PFSK-1 (cell line): ENCODE measurements around the gene NAALADL2.

Experiments
- FOXP2 ChIP-seq: optimal IDR thresholded peaks from 2 replicates; pipeline ENCODE3; 2011; ENCODE audit warnings: borderline replicate concordance, control low read depth, inconsistent platforms; ENCODE audit not compliant: insufficient read depth; ENCODE audit errors: extremely low read length, extremely low read depth
- POLR2AphosphoS5 ChIP-seq: IDR thresholded peaks from 2 replicates; pipeline ENCODE4 v1.6.1; 2012; ENCODE audit warnings: low read depth, mild to moderate bottlenecking, control low read depth, low read length, moderate library complexity
- SIN3A ChIP-seq: IDR thresholded peaks from 2 replicates; pipeline ENCODE4 v1.6.1; 2012; ENCODE audit warnings: mild to moderate bottlenecking, low read length, moderate library complexity, borderline replicate concordance; ENCODE audit not compliant: insufficient read depth
- TAF1 ChIP-seq: IDR thresholded peaks from 2 replicates; pipeline ENCODE4 v1.6.1; 2012; ENCODE audit warnings: low read length, control low read depth, borderline replicate concordance; ENCODE audit not compliant: insufficient read depth
- TF ChIP-seq, protein P1 (sequence below), 2 experiments: IDR thresholded peaks; 2 replicates each; pipeline versions ENCODE4 v1.6.1 to v1.8.0; 2011 to 2012; ENCODE audit warnings: low read depth in 2 of 2, low read length in 2 of 2, control low read depth in 1 of 2, inconsistent platforms in 1 of 2, mild to moderate bottlenecking in 1 of 2, moderate library complexity in 1 of 2; ENCODE audit not compliant: insufficient read depth in 1 of 2

Gene NAALADL2

GRCh38 chr3:175200391-175201095, 341.4 kb downstream of the NAALADL2 start:
- TF ChIP-seq, protein P1, sequence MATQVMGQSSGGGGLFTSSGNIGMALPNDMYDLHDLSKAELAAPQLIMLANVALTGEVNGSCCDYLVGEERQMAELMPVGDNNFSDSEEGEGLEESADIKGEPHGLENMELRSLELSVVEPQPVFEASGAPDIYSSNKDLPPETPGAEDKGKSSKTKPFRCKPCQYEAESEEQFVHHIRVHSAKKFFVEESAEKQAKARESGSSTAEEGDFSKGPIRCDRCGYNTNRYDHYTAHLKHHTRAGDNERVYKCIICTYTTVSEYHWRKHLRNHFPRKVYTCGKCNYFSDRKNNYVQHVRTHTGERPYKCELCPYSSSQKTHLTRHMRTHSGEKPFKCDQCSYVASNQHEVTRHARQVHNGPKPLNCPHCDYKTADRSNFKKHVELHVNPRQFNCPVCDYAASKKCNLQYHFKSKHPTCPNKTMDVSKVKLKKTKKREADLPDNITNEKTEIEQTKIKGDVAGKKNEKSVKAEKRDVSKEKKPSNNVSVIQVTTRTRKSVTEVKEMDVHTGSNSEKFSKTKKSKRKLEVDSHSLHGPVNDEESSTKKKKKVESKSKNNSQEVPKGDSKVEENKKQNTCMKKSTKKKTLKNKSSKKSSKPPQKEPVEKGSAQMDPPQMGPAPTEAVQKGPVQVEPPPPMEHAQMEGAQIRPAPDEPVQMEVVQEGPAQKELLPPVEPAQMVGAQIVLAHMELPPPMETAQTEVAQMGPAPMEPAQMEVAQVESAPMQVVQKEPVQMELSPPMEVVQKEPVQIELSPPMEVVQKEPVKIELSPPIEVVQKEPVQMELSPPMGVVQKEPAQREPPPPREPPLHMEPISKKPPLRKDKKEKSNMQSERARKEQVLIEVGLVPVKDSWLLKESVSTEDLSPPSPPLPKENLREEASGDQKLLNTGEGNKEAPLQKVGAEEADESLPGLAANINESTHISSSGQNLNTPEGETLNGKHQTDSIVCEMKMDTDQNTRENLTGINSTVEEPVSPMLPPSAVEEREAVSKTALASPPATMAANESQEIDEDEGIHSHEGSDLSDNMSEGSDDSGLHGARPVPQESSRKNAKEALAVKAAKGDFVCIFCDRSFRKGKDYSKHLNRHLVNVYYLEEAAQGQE (IDR thresholded peaks at IDR 0.05; ENCODE audit: insufficient read depth in 1 of 2, low read depth in 2 of 2, low read length in 2 of 2): no peak
- TF ChIP-seq SIN3A (no peak), FOXP2 (no peak), TAF1 (no peak), POLR2AphosphoS5 (no peak)

DNA sequence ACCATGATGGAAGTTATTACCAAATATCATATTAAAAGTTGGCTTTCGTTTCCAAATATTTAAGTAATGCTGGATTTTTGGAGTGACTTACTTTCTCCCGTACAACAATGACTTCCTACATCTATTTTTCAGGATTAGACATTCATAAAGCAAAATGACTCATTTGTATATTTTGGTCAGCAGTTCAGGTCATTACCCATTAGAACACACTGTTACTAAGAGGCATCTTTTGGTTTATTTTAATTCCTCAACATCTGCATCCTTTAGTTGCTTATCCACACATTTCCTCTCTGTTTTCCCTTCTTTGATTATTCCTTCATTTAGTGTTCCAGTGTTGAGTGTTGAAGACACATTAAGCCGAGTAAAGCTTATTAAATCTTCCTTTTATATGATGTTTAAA, 348.2 kb downstream of the NAALADL2 start:
- TF ChIP-seq TAF1: no peak
- no peak for TF ChIP-seq FOXP2
- TF ChIP-seq SIN3A: no peak
- no peak for TF ChIP-seq POLR2AphosphoS5
- TF ChIP-seq, protein P1 (IDR thresholded peaks at IDR 0.05; ENCODE audit: insufficient read depth in 1 of 2, low read depth in 2 of 2, low read length in 2 of 2): no peak

GRCh38 chr3:175208326-175208725, 349.2 kb downstream of the NAALADL2 start:
- TF ChIP-seq TAF1 (no peak), SIN3A (no peak), POLR2AphosphoS5 (no peak), FOXP2 (no peak)
- TF ChIP-seq, protein P1 (IDR thresholded peaks at IDR 0.05; ENCODE audit: insufficient read depth in 1 of 2, low read depth in 2 of 2, low read length in 2 of 2): no peak

DNA sequence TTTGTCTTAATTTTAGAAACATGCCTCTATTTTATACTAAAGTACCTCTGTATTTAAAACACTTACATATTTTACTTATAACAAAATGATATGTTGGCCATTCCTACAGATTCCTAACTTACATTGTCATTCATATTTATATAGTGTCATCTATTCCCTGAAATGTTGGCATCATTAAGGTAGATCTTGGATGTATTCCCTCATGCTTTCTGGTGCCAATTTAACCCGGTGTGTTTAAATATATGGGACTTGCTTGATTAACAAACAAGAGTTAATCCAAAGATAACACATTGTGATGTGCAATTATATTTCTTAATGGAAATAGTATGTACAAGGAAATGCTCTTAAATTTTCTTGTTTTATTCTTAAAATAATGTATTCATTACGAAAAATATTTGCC, 352.3 kb downstream of the NAALADL2 start:
- TF ChIP-seq POLR2AphosphoS5: no peak
- no peak for TF ChIP-seq SIN3A
- TF ChIP-seq TAF1: no peak
- no peak for TF ChIP-seq FOXP2
- TF ChIP-seq, protein P1 (IDR thresholded peaks at IDR 0.05; ENCODE audit: insufficient read depth in 1 of 2, low read depth in 2 of 2, low read length in 2 of 2): no peak
